HEK293 (cell line): ENCODE results near the gene SIX2.
"Not testable (repeated sequence)": the region's sequence is repeated elsewhere in the genome, so short reads cannot be mapped to it uniquely, and the experiment has no call there.

ENCODE experiments used
- CTCF ChIA-PET: fragments of 350-600 bp; formaldehyde crosslinking; extraction: SDS; loops from one replicate; lab custom pipeline; 2021; ENCODE audit warnings: antibody characterized with exemption; lab: Yijun Ruan, JAX
- POLR2A ChIA-PET: fragments of 300-600 bp; formaldehyde crosslinking; extraction: SDS; loops from one replicate; lab custom pipeline; 2020; ENCODE audit warnings: antibody characterized with exemption, inconsistent platforms; lab: Yijun Ruan, JAX
- H3K27ac ChIP-seq: fragments of 200-500 bp; sonication (Bioruptor generic); 2 replicates; pipeline ENCODE4 v1.5.1; 2014; ENCODE audit warnings: low read depth, low read length, control low read depth, inconsistent platforms; ENCODE audit errors: extremely low read depth
- H3K36me3 ChIP-seq, 2 experiments: fragments of 200-500 bp in 1 of 2; sonication (Bioruptor generic) in 1 of 2; 1 replicate in 1 of 2; 2 replicates in 1 of 2; pipeline ENCODE4 v1.5.1; 2014 to 2017; ENCODE audit warnings: inconsistent platforms in 2 of 2, low read length in 2 of 2; ENCODE audit not compliant: control insufficient read depth in 2 of 2, insufficient read depth in 1 of 2
- H3K4me1 ChIP-seq: fragments of 200-500 bp; sonication (Bioruptor generic); 2 replicates; pipeline ENCODE4 v1.5.1; 2014; ENCODE audit warnings: mild to moderate bottlenecking, low read length, inconsistent platforms; ENCODE audit not compliant: control insufficient read depth, insufficient read depth
- H3K4me3 ChIP-seq: 2 replicates; pipeline ENCODE4 v1.5.1; 2011; ENCODE audit warnings: low read depth, mild to moderate bottlenecking, control low read depth, low read length, moderate library complexity
- H3K9me3 ChIP-seq: fragments of 200-500 bp; sonication (Bioruptor generic); 2 replicates; pipeline ENCODE4 v1.5.1; 2014; ENCODE audit warnings: low read depth, low read length, inconsistent platforms; ENCODE audit not compliant: control insufficient read depth, insufficient read depth
- FEZF1 ChIP-seq: fragments of 450-650 bp; formaldehyde crosslinking; IDR thresholded peaks from 2 replicates; pipeline ENCODE4 v1.5.1; 2016; ENCODE audit warnings: missing biosample characterization, missing genetic modification characterization
- HOXA7 ChIP-seq: sonication (generic); formaldehyde crosslinking; IDR thresholded peaks from 2 replicates; pipeline ENCODE4 v1.8.1; 2022; ENCODE audit warnings: missing genetic modification reagents, borderline replicate concordance
- HOXC10 ChIP-seq: sonication (generic); formaldehyde crosslinking; IDR thresholded peaks from 2 replicates; pipeline ENCODE4 v1.8.1; 2023; ENCODE audit warnings: mild to moderate bottlenecking, missing genetic modification reagents
- KLF10 ChIP-seq: fragments of 450-650 bp; IDR thresholded peaks from 2 replicates; pipeline ENCODE4 v1.5.1; 2018; ENCODE audit warnings: missing biosample characterization, mild to moderate bottlenecking, missing genetic modification characterization
- KLF9 ChIP-seq: fragments of 450-650 bp; formaldehyde crosslinking; IDR thresholded peaks from 2 replicates; pipeline ENCODE4 v1.5.1; 2016; ENCODE audit warnings: missing biosample characterization, missing genetic modification characterization, low read depth
- RBAK ChIP-seq: fragments of 450-650 bp; formaldehyde crosslinking; IDR thresholded peaks from 2 replicates; pipeline ENCODE4 v1.5.1; 2016; ENCODE audit warnings: missing biosample characterization, missing genetic modification characterization
- TRIM28 ChIP-seq: IDR thresholded peaks from 2 replicates; pipeline ENCODE4 v1.6.1; 2011; ENCODE audit warnings: low read length, control low read depth, borderline replicate concordance
- ZBTB21 ChIP-seq: fragments of 450-650 bp; formaldehyde crosslinking; IDR thresholded peaks from 2 replicates; pipeline ENCODE4 v1.5.1; 2017; ENCODE audit warnings: missing biosample characterization, missing genetic modification characterization
- ZFHX2 ChIP-seq: fragments of 450-650 bp; formaldehyde crosslinking; conservative IDR thresholded peaks from 2 replicates; pipeline ENCODE4 v1.5.1; 2016; ENCODE audit warnings: missing biosample characterization, missing genetic modification characterization
- ZNF140 ChIP-seq: fragments of 450-650 bp; formaldehyde crosslinking; IDR thresholded peaks from 2 replicates; pipeline ENCODE4 v1.5.1; 2016; ENCODE audit warnings: missing biosample characterization, missing genetic modification characterization
- ZNF311 ChIP-seq: fragments of 450-650 bp; formaldehyde crosslinking; IDR thresholded peaks from 2 replicates; pipeline ENCODE4 v1.5.1; 2017; ENCODE audit warnings: missing biosample characterization, missing genetic modification characterization, borderline replicate concordance
- ZNF324 ChIP-seq: fragments of 450-650 bp; formaldehyde crosslinking; IDR thresholded peaks from 2 replicates; pipeline ENCODE4 v1.5.1; 2016; ENCODE audit warnings: missing biosample characterization, missing genetic modification characterization
- ZNF37A ChIP-seq: fragments of 450-650 bp; IDR thresholded peaks from 2 replicates; pipeline ENCODE4 v1.5.1; 2018; ENCODE audit warnings: missing biosample characterization, missing genetic modification characterization
- ZNF423 ChIP-seq: fragments of 450-650 bp; formaldehyde crosslinking; IDR thresholded peaks from 2 replicates; pipeline ENCODE4 v1.5.1; 2016; ENCODE audit warnings: missing biosample characterization, missing genetic modification characterization
- ZNF501 ChIP-seq: fragments of 450-650 bp; formaldehyde crosslinking; IDR thresholded peaks from 2 replicates; pipeline ENCODE4 v1.5.1; 2016; ENCODE audit warnings: missing biosample characterization, missing genetic modification characterization
- ZNF548 ChIP-seq: fragments of 450-650 bp; formaldehyde crosslinking; IDR thresholded peaks from 2 replicates; pipeline ENCODE4 v1.5.1; 2016; ENCODE audit warnings: missing biosample characterization, missing genetic modification characterization
- ZNF658 ChIP-seq: fragments of 450-650 bp; formaldehyde crosslinking; IDR thresholded peaks from 2 replicates; pipeline ENCODE4; 2016; ENCODE audit warnings: missing biosample characterization, missing genetic modification characterization
- ZNF670 ChIP-seq: fragments of 450-650 bp; formaldehyde crosslinking; IDR thresholded peaks from 2 replicates; pipeline ENCODE4 v1.5.1; 2016; ENCODE audit warnings: missing biosample characterization, missing genetic modification characterization, low read depth
- ZNF677 ChIP-seq: fragments of 450-650 bp; IDR thresholded peaks from 2 replicates; pipeline ENCODE4 v1.5.0; 2018; ENCODE audit warnings: missing biosample characterization, mild to moderate bottlenecking, missing genetic modification characterization, moderate library complexity
- TF ChIP-seq, protein P1 (sequence below): fragments of 450-650 bp; IDR thresholded peaks from 2 replicates; pipeline ENCODE4 v1.5.1; 2018; ENCODE audit warnings: missing biosample characterization, mild to moderate bottlenecking, missing genetic modification characterization
- TF ChIP-seq, protein P2 (sequence below): fragments of 450-650 bp; formaldehyde crosslinking; IDR thresholded peaks from 2 replicates; pipeline ENCODE4 v1.5.1; 2016; ENCODE audit warnings: missing biosample characterization, missing genetic modification characterization
- TF ChIP-seq, protein P3 (sequence below): fragments of 450-650 bp; formaldehyde crosslinking; IDR thresholded peaks from 2 replicates; pipeline ENCODE4 v1.5.1; 2017; ENCODE audit warnings: missing biosample characterization, missing genetic modification characterization
- TF ChIP-seq, protein P4 (sequence below): fragments of 450-650 bp; formaldehyde crosslinking; IDR thresholded peaks from 2 replicates; pipeline ENCODE4 v1.5.1; 2016; ENCODE audit warnings: missing biosample characterization, missing genetic modification characterization
- TF ChIP-seq, protein P5 (sequence below): fragments of 450-650 bp; formaldehyde crosslinking; IDR thresholded peaks from 2 replicates; pipeline ENCODE4 v1.5.1; 2016; ENCODE audit warnings: missing biosample characterization, missing genetic modification characterization

Gene SIX2

DNA sequence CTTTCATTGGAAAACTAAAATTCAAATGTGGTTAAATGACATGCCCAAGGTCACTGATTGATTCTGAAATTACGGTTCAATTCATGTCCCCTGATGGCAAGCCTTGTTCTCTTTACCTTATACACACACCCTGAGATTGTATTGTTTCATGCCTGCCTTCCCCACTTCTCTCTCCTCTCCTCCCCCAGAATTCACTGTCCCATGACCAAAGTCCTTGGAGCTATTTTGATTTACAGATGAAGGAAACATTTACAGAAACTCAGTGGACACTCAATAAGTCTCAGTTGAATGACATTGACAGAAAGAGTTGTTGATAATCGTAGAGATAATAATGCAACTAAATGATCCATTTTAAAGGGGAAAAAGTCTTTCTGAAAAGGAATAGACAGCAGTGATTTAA is 33.1 kb upstream of the SIX2 start:
- ChIA-PET CTCF (no interaction called here), POLR2A (no interaction called here)
- H3K36me3 ChIP-seq: no peaks in the 10 kb centered on the region
- no peak overlapping the region for H3K27ac ChIP-seq
- no peak overlapping the region for H3K4me3 ChIP-seq
- no peaks in the 10 kb centered on the region for H3K9me3 ChIP-seq
- TF ChIP-seq ZNF548 (tag by site-specific recombination) (no peak), FEZF1 (no peak), ZNF670 (tag by site-specific recombination) (no peak), KLF9 (no peak), ZFHX2 (tag by site-specific recombination) (no peak), ZNF423 (no peak), ZNF311 (tag by site-specific recombination) (no peak), RBAK (no peak), HOXA7 (no peak), KLF10 (tag by site-specific recombination) (no peak), TRIM28 (no peak), ZNF658 (tag by site-specific recombination) (no peak), ZNF677 (no peak), ZBTB21 (tag by site-specific recombination) (no peak)
- TF ChIP-seq, protein P1, sequence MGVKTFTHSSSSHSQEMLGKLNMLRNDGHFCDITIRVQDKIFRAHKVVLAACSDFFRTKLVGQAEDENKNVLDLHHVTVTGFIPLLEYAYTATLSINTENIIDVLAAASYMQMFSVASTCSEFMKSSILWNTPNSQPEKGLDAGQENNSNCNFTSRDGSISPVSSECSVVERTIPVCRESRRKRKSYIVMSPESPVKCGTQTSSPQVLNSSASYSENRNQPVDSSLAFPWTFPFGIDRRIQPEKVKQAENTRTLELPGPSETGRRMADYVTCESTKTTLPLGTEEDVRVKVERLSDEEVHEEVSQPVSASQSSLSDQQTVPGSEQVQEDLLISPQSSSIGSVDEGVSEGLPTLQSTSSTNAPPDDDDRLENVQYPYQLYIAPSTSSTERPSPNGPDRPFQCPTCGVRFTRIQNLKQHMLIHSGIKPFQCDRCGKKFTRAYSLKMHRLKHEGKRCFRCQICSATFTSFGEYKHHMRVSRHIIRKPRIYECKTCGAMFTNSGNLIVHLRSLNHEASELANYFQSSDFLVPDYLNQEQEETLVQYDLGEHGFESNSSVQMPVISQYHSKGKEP (tag by site-specific recombination): no peak
- TF ChIP-seq, protein P2, sequence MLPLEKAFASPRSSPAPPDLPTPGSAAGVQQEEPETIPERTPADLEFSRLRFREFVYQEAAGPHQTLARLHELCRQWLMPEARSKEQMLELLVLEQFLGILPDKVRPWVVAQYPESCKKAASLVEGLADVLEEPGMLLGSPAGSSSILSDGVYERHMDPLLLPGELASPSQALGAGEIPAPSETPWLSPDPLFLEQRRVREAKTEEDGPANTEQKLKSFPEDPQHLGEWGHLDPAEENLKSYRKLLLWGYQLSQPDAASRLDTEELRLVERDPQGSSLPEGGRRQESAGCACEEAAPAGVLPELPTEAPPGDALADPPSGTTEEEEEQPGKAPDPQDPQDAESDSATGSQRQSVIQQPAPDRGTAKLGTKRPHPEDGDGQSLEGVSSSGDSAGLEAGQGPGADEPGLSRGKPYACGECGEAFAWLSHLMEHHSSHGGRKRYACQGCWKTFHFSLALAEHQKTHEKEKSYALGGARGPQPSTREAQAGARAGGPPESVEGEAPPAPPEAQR (tag by site-specific recombination): no peak
- TF ChIP-seq, protein P3, sequence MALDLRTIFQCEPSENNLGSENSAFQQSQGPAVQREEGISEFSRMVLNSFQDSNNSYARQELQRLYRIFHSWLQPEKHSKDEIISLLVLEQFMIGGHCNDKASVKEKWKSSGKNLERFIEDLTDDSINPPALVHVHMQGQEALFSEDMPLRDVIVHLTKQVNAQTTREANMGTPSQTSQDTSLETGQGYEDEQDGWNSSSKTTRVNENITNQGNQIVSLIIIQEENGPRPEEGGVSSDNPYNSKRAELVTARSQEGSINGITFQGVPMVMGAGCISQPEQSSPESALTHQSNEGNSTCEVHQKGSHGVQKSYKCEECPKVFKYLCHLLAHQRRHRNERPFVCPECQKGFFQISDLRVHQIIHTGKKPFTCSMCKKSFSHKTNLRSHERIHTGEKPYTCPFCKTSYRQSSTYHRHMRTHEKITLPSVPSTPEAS (tag by site-specific recombination): no peak
- TF ChIP-seq, protein P4, sequence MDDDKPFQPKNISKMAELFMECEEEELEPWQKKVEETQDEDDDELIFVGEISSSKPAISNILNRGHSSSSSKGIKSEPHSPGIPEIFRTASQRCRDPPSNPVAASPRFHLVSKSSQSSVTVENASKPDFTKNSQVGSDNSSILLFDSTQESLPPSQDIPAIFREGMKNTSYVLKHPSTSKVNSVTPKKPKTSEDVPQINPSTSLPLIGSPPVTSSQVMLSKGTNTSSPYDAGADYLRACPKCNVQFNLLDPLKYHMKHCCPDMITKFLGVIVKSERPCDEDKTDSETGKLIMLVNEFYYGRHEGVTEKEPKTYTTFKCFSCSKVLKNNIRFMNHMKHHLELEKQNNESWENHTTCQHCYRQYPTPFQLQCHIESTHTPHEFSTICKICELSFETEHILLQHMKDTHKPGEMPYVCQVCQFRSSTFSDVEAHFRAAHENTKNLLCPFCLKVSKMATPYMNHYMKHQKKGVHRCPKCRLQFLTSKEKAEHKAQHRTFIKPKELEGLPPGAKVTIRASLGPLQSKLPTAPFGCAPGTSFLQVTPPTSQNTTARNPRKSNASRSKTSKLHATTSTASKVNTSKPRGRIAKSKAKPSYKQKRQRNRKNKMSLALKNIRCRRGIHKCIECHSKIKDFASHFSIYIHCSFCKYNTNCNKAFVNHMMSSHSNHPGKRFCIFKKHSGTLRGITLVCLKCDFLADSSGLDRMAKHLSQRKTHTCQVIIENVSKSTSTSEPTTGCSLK: no peak
- H3K4me1 ChIP-seq: no peaks in the 10 kb centered on the region

DNA sequence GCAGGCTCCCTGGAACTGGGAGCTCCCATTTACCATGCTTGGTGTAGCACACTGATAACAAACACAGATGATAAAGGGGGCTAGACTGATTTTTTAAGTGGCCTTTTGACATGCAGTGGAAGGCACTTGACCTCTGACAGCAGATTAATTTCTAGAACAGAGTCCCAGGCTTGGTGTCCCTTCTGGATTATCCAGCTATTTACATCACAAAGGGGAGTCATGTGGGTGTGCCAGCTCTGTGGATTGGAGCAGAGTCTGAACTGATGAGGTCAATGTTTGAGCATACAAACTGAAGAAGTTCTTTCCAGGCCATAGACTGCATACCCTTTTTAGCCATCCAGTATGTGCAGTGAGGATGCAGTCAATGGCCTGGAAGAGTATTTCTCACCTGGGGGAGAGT is 31.5 kb upstream of the SIX2 start:
- ChIA-PET POLR2A (interaction anchor here (0.5 kb wide), 1 partner anchor 20 kb away, joined by 4 read pairs; no protein-coding TSS in a partner anchor), CTCF (interaction anchor here (0.6 to 0.7 kb wide), 2 partner anchors 59 to 67 kb away, joined by 3 to 4 read pairs; no protein-coding TSS in a partner anchor)

DNA sequence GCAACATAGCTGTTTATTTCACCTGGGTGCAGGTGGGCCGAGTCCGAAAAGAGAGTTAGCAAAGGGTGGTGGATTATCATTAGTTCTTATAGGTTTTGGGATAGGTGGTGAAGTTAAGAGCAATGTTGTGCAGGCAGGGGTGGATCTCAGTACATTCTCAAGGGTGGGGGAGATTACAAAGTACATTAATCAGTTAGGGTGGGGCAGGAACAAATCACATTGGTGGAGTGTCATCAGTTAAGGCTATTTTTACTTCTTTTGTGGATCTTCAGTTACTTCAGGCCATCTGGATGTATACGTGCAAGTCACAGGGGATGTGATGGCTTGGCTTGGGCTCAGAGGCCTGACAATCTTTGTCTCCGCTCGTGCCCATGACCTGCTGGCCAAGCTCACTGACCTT is 30.6 kb upstream of the SIX2 start:
- H3K36me3 ChIP-seq, POLR2A ChIA-PET, H3K9me3 ChIP-seq, H3K27ac ChIP-seq, H3K4me1 ChIP-seq, H3K4me3 ChIP-seq: not testable (repeated sequence)
- CTCF ChIA-PET: interaction anchor here (0.5 kb wide), 1 partner anchor 208 kb away, joined by 3 read pairs; no protein-coding TSS in a partner anchor

More for the DNA sequence above, 31.5 kb upstream of the SIX2 start:
- no peaks in the 10 kb centered on the region for H3K36me3 ChIP-seq
- H3K27ac ChIP-seq: no peak overlapping the region
- H3K4me1 ChIP-seq: no peaks in the 10 kb centered on the region
- H3K4me3 ChIP-seq: no peak overlapping the region
- TF ChIP-seq, protein P3 (tag by site-specific recombination): no peak
- TF ChIP-seq ZNF140 (tag by site-specific recombination): no peak
- no peak for TF ChIP-seq ZNF37A (tag by site-specific recombination)
- no peak for TF ChIP-seq ZNF324 (tag by site-specific recombination)
- TF ChIP-seq HOXC10 (CRISPR knock-in tag): no peak
- no peak for TF ChIP-seq ZNF501
- TF ChIP-seq, protein P5, sequence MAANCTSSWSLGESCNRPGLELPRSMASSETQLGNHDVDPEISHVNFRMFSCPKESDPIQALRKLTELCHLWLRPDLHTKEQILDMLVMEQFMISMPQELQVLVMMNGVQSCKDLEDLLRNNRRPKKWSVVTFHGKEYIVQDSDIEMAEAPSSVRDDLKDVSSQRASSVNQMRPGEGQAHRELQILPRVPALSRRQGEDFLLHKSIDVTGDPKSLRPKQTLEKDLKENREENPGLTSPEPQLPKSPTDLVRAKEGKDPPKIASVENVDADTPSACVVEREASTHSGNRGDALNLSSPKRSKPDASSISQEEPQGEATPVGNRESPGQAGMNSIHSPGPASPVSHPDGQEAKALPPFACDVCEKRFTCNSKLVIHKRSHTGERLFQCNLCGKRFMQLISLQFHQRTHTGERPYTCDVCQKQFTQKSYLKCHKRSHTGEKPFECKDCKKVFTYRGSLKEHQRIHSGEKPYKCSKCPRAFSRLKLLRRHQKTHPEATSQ (tag by site-specific recombination): no peak
- no peak for TF ChIP-seq ZFHX2 (tag by site-specific recombination)
- TF ChIP-seq, all 188 proteins: peak for 0
- H3K9me3 ChIP-seq: no peaks in the 10 kb centered on the region
